GDM1 (cell line): ENCODE results near the gene ST3GAL3.

Experiments used
- DNase-seq: peaks from one replicate; lab custom pipeline; 2025; lab: John Stamatoyannopoulos, UW

Gene ST3GAL3

DNA sequence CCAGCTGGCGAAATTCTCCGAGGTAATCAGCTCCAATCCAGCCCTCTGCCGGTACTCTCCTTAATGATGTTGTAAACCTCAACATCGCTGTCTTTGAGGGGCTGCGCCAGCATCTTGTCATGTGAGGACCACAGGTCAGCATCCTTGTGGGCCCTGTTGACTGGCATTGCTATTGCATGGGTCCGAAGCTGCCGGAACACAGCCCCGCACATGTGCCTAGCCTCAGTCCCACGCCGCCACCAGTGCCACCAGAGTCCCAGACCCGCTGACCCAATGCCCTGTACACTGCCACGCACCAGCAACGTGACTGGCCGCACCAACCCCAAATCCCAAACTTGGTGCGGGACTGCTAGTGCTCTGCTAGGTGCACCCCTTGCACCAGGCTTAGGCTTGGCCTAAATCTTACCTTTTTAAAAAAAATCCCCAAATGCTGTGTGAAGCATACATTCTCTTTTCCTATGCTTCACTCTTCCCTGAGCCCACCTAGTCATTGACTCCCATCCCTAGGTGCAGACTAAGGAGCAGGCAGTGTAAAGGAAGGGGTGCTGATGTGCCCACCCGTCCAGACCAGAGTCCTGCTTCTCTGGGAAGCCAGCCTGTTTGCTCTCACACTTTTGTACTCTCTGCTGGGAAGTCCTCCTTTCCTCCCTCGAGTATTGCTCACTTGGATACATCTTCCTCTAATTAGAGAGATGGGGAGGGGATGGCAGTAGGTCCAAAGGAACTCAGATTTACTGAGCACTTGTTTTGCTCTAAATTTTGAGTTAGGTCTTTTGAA is 144.4 kb downstream of the ST3GAL3 start:
- DNase-seq, result no peak

DNA sequence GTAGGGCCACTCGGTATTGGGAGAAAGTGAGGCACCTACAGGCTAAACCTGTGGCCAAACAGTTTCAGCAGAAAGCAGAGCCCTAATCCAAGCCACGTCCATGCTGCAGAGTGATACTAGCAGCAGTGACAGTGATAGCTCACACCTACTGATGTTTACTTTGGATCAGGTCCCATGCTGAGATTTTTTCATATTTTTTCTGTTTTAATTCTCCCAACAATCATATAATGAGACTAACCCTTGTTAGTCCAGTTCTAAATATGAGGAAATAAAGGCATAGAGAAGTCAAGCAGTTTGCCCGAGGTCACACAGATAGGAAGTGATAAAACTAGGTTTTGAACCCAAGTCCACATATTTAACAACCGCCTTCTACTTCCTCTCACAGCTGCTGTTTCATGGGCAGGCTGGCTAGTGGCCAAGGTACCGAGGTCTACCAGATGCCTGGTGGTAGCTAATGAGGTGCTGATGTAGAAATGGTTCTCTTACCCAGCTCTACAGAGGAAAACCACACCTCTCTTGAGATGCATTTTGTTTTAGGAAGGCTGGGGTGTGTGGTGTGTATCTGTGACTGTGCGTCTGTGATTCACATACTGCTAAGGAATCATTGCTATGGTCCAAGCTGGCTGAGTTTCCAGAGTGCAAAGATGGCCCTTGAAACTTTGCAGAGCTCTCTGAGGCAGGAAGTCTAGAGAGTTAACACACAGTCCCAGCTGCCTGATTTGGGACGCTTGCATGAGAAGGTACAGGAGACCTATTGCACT is 146.0 kb downstream of the ST3GAL3 start:
- DNase-seq, result peak; percentile 50

DNA sequence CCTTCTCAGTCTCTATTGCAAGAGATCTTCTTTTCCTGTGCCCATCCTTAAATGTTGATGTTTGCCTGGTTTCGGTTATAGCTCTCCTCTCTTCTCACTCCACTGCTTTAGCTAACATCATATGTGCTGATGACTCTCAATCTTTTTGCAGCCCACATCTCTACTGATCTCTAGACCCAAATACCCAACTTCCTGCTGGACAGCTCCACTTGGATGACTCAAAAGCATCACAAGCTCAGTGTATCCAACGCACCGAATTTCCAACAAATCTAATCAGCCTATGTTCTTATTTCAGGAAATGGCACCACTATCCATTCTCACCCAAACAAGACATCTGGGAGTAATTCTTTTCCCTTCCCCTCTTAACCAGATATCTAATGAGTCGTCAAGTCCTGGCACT is 147.1 kb downstream of the ST3GAL3 start:
- no peak for DNase-seq

DNA sequence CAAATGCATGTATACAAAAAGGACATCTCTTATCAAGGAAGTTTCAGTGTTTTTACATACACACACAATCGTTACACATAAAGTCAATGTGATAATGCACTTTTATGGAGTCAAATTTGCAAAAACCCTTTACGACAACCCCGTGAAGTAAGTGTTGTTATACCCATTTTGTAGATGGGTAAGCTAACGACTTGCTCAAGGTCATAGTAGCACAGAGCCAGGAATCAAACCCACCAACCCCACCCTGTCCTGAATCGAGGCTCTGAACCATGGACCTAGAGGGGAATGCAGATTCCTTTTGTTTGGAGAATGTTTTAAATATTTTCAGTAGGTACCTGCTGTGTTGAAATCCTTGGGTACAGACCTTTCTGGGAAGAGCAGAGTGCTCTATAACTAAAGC is 148.9 kb downstream of the ST3GAL3 start:
- no peak for DNase-seq

DNA sequence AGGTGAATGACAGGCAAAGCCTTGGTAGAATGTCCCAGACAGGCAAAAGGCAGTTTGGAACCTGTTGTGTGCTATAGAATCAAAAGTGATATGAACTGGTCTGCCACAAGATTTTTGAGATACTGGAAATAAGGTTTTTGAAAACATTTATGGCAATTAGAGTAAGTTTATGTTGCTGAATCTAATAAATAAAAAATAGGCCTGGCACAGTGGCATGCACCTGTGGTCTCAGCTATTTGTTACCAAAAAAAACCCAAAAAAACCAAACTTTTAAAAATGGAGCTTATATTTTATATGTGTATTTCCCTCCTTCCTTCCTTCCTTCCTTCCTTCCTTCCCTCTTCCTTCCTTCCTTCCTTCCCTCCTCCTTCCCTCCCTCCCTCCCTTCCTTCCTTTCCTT is 149.8 kb downstream of the ST3GAL3 start:
- DNase-seq, result no peak

DNA sequence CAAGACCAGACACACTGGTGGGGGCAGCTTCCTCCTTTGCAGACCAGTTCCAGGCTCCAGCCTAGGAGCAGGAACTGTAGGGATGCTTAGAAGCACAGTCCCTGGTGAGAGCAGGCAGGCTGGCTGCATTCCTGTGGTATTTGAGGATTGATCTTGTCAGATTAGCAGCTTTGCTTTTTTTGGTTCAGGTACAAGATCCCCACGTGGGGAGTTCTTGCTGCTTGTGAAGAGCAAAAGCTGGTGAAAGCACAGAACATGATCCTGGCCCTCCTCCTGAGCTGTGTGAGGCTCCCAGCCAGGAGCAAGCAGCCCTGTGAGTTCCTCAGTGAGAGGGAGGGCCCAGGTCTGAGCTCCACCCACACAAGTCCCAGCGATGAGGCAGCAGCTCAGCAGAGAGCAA is 151.0 kb downstream of the ST3GAL3 start:
- no peak for DNase-seq

DNA sequence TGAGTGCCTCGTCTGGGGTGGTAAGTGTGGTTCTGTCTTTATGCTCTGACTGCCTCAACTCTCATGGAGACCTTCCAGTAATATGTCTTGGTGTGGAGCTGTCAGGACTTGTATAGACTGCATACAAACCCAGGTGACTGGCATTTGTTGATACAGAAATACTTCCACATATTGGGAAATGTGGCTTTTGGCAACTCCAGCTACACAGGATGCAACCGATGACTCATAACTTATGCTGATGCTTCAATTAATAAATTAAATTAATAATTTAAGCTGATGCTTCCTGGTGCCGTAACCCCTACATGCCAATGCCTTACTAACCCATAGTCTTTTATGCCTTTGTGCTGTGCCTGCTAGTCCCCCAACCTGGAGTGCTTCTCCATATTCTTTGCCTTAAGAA is 154.0 kb downstream of the ST3GAL3 start:
- DNase-seq, result no peak

DNA sequence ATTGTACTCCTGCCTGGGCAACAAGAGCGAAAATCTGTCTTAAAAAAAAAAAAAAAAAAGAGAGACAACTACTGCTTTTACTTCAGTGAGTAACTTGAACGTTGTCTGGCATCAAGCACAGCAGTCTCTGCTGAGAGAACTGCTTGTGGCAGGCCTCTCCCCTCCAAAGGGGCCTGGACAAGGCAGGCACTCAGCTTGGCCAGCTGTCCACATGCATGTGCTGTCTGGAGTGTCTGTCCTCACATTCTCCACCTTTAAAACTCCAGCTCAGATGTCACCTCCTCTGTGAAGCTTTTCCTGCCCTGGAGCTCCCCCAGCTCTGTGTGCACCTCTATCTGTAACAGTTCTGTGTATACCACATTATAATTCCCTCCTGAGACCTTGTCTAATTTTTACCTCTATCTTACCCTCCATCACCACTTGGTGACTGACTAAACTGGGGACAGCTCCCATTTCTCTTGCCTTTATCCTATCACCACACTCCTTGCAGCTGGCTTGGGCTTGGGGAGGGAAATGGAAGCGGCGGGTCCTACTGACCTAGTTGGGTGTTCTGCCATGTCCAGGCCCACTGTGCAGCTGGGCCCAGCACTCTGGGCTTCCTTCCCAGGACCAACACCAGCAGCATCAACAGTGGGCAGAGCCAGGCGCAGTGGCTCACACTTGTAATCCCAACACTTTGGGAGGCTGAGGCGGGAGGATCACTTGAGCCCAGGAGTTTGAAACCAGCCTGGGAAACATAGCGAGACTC is 154.8 kb downstream of the ST3GAL3 start:
- DNase-seq, result no peak

DNA sequence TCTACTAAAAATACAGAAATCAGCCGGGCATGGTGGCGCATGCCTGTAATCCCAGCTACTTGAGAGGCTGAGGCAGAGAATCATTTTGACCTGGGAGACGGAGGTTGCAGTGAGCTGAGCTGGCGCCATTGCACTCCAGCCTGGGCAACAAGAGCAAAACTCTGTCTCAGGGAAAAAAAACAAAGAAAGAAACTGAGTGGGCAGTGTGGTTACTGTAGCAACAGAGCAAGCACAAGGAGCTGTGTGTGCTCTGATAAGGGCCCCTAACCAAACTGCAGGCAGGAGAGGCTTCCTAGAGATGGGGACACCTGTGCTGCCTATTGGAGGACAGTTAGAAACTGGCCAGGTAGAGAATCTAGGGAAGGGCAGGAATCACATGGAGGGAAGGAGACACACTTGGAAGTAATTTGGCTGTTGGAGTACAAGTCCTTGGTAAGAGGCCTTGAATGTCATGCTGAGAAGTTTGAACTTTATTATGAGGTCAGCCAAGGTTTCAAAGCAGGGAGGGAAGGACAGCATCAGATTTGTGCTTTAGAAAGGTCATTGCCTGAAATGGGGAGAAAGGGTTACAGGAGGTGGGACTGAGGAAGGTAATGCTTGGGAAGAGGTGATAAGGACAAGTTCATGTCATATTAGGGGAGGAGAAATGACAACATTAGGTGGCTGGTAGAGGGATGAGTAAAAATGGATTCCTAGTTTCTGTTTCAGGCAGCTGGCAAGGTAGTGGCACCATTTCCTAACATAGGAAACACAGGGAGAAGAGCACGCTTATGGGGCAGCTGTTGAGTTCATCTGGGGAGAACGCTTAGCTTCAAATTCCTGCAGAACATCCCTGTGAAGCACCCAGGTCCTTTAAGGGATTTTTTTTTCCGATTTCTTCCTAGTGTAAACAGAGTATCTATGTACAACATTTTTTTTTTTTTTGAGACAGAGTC is 157.0 kb downstream of the ST3GAL3 start:
- DNase-seq, result no peak

DNA sequence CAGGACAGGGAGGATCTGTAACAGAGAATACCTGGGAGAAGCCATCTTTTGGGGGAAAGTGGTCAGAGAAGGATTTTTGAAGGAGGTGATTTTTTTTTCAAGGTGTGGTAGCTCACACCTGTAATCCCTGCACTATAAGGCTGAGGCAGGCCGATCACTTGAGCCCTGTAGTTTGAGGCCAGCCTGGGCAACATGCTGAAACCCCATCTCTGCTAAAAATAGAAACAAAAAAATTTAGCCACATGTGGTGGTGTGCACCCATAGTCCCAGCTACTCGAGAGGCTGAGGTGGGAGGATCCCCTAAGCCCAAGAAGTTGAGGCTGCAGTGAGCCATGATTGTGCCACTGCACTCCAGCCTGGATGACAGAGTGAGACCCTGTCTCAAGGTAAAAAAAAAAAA is 158.9 kb downstream of the ST3GAL3 start:
- DNase-seq, result no peak

DNA sequence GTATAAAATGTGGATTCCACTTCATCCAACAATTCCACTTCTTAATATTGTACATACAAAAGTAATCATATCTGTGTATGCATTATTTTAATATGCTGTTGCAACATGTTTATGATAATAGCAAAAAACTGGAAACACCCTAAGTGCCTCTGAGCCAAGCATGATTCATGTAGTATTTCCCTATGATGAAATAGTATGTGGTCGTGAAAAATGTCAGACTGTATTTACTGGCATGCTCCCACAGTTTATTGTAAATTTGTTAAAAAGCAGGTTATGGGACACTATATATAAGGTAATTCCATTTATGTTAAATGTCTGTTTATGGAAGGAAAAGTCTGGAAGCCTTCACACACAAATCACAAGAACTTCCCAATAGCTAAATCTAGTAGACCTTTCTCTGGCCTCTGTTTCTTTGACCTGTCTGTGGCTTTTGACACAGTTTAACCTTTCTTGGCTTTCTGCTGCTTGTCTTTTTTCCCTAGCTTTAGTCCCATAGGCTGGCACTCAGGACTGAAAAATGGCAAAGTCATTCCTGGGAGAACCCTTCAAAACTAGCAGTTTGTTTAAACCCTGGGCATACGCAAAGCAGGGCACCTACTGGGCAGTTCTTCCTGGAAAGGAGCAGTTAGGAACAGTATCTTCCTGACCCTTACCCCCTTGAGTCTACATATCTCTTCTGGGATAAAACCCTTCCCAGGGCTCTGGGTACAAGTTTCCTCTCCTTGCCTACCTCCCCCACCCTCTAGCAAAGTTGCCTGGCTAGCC is 160.8 kb downstream of the ST3GAL3 start:
- no peak for DNase-seq

DNA sequence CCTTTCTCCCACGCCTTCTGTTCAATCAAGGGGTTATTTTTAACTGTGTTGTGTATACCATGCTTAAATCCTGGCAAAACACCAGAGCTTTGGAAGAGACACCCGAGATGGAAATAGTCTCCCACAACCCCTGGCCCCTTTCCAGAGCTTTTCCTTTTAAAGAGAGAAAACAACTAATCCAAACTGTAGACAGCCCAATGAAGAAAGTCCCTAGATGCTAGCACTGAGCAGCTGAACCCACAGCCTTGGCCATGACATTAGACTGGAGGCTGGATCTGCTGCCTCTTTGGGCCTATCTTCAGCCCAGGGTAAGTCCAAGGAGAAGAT is 161.4 kb downstream of the ST3GAL3 start:
- no peak for DNase-seq

DNA sequence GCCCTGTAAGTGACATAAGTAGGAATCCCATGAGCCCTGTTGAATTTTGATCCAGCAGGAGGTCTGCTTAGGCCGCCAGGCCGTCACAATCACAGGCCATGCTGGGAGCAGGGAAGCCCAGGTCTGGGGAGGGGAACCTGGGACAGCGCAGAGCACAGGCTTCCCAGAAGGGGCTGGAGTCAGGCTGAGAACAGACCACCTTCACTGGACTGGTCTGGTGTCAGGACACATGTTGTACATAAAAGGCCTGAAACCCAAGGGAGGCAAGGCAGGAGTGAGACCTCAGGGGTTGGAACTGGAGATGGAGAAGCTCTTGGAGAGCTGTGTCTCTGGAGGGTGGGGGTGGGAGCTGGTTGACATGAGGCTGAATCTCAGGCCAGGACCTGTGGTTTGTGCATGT is 163.0 kb downstream of the ST3GAL3 start:
- DNase-seq, result no peak

DNA sequence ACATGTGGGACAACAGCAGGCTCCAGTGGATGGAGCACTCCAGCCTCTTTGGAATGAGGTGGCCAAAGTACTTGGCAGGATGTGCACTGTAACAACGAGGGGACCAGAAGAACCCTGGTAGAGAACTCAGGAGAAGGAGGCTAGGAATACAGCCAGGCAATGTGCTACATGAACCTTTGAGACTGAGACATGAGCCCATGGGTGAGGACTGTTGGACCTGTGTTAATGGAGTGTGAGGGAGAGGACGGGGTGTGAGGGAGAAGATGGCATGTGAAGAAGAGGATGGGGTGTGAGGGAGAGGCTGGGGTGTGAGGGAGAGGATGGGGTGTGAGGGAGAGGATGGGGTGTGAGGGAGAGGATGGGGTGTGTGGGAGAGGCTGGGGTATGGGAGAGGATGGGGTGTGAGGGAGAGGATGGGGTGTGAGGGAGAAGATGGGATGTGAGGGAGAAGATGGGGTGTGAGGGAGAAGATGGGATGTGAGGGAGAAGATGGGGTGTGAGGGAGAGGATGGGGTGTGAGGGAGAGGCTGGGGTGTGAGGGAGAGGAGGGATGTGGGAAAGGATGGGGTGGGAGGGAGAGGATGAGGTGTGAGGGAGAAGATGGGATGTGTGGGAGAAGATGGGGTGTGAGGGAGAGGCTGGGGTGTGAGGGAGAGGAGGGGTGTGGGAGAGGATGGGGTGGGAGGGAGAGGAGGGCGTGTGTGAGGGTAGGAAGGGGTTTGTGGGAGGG is 164.0 kb downstream of the ST3GAL3 start:
- DNase-seq, result no peak

DNA sequence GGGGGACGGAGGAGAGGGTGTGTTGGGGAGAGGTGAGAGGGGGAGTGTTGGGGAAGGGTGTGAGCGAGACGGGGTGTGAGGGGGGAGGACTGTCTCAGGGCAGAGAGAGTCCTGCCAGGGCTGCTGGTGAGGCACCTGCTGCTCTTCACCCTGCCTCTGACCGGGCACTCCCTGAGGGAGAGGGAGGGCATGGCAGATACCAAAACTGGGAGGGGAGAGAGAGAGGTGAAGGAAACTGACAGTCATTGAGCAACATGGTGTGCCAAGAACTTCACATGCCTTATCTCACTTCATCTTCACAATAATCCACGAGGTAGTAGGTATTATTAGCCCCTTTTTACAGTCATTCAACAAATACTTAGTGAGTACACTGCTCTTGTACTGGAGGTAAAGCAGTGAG is 164.9 kb downstream of the ST3GAL3 start:
- no peak for DNase-seq

DNA sequence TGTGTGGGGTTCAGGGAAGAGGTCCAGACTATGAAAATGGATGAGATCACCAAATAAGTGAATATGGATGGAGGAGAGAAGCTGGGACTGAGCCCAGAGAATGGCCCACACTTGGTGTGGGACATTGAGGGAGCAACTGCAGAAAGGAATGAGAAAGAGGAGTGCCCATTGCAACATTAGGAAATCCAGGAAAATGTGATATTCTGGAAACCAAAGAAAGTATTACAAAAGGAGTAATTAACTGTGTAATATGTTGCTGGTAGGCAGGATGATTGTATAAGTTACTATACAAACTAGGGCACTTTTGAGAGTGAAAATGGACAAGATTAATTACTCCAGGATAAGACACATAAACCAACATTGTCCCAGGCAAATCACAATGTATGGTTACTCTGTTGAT is 166.5 kb downstream of the ST3GAL3 start:
- no peak for DNase-seq

DNA sequence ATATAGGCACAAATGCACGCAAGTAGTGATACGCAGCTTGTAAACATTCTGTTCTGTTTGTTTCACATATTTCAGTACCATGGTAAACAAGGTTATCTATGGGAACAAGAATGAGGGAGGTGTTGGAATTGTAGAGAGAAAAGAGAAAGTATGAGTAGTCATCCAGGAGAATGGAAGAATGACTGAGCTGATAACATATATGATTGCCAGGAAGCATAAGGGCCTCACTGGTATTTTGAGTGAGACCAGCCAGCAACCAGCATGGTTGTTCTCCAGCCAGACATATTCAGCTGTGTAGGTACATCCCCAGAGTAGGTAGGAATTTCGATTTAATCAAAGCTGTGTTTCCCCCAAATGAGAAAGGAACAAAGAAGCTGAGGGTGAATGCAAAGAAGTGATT is 167.4 kb downstream of the ST3GAL3 start:
- no peak for DNase-seq

DNA sequence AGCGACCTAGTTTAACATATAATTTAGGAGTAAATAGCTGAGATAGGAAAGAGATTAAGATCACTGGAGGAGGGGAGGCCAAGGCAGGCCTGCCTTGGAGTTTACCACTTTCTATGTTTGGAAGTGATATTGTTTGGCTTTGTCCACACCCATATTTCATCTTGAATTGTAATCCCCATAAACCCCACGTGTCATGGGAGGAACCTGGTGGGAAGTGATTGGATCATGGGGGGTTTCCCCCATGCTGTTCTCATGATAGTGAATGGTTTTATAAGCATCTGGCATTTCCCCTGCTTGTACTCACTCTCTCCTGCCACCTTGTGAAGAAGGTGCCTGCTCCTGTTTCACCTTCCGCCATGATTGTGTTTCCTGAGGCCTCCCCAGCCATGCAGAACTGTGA is 168.0 kb downstream of the ST3GAL3 start:
- no peak for DNase-seq

DNA sequence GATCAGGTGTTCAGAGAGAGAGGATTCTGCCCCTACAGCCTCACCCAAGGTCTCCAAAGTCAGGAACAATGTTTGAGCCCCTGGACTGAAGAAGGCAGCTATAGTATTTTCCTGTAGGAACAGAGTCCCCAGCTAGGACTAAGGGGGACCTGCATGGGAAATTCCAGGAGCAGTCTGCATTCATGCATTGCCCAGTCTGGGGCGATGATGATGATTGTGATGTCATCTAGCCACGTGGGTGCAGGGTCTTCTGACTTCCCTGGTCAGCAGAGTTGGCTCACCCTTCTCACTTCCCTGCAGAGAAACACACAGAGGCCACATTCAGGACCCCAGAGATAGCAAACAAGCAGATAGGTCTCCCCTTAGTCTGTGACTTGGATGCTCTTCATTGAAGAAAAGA is 169.8 kb downstream of the ST3GAL3 start:
- DNase-seq, result no peak

DNA sequence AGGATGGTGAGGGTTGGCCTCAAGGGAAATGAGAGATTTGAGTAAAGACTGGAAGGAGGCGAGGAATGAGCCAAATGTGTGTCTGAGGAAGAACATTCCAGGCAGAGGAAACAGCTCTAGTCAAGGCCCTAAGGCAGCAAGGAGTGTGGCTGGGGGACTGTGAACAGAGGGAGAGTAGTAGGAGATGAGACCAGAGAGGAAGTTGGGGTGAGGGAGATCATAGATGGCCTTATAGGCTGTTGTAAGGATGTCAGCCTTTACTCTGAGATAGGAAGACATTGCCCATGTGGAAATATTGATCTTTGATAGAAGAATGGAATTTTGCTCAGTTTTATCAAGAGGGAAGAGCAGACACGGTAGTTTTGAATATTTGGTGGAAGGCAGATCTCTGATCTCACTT is 171.1 kb downstream of the ST3GAL3 start:
- DNase-seq, result no peak

DNA sequence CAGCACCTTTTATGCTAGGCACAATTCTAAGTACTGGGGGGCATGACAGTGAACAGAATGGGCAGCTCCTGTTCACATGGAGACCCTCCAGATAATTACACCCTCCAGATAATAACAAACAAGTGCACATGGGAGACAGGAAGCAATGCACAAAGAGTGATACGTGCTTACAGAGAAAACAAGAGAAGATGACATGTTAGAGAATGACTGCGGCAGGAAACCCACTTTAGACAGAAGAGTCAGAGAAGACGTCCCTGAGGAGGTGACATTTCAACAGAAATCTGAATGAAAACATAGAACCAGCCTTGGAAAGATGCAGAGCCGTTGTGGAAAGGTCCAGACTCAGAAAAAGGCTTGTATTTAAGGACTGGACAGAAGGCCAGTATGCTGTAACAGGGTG is 171.5 kb downstream of the ST3GAL3 start:
- DNase-seq, result no peak
